GM19238 (cell line): ENCODE results near the gene ATG4A.
A peak's percentile ranks its signal among the peaks of the same experiment; 100 is the strongest.

ENCODE experiments used
- DNase-seq: peaks from one replicate; pipeline ENCODE4 v3.0.0; 2011; ENCODE audit warnings: low spot score; ENCODE audit not compliant: insufficient read length

Gene ATG4A

GRCh38 chrX:108168961-108169740 lies 77.6 kb downstream of the ATG4A start:
- DNase-seq = no peak

- DNase-seq = no peak
Observed at GRCh38 chrX:108169768-108170167, 78.2 kb downstream of the ATG4A start.

GRCh38 chrX:108171671-108172070 lies 80.1 kb downstream of the ATG4A start:
- DNase-seq = no peak

- DNase-seq = no peak
Observed at GRCh38 chrX:108173874-108174273, 82.3 kb downstream of the ATG4A start.

- no peak for DNase-seq
Observed at GRCh38 chrX:108177351-108178142, 86.0 kb downstream of the ATG4A start.

- no peak for DNase-seq
Observed at GRCh38 chrX:108178143-108178498, 86.5 kb downstream of the ATG4A start.

- DNase-seq = no peak
Observed at GRCh38 chrX:108186811-108187210, 95.2 kb downstream of the ATG4A start.

GRCh38 chrX:108198420-108198819 lies 106.8 kb downstream of the ATG4A start:
- DNase-seq = no peak

- no peak for DNase-seq
Observed at GRCh38 chrX:108199041-108199440, 107.5 kb downstream of the ATG4A start.

- peak; percentile 8 for DNase-seq
Observed at GRCh38 chrX:108199691-108200090, 108.1 kb downstream of the ATG4A start.

- no peak for DNase-seq
Observed at GRCh38 chrX:108203540-108203939, 112.0 kb downstream of the ATG4A start.
